Neural crest cell (in vitro differentiated cells): Measurements from ENCODE around the gene GMPPA. TPM values are rescaled to one million over a fixed set of nuclear protein-coding genes. Genes with fewer than 3 reads are reported as not detected.

Source experiments
- DNase-seq: peaks from one replicate; pipeline ENCODE4 v3.0.0; 2021; ENCODE audit warnings: low read depth, mixed read lengths, low spot score
- H3K27ac Mint-ChIP-seq: one replicate; pipeline ENCODE4 v1.8.0; 2021; ENCODE audit warnings: mild to moderate bottlenecking, mixed read lengths; ENCODE audit not compliant: unreplicated experiment
- H3K27me3 Mint-ChIP-seq: 2 replicates; pipeline ENCODE4 v1.8.0; 2021; ENCODE audit warnings: low read depth, mild to moderate bottlenecking, mixed read lengths
- H3K36me3 Mint-ChIP-seq: 2 replicates; pipeline ENCODE4 v1.8.0; 2021; ENCODE audit warnings: low read depth, mild to moderate bottlenecking, mixed read lengths
- H3K4me1 Mint-ChIP-seq: 2 replicates; pipeline ENCODE4 v1.8.0; 2021; ENCODE audit warnings: mixed read lengths
- H3K4me3 Mint-ChIP-seq: one replicate; pipeline ENCODE4 v1.8.0; 2021; ENCODE audit warnings: mild to moderate bottlenecking, mixed read lengths
- H3K9me3 Mint-ChIP-seq: 2 replicates; pipeline ENCODE4 v1.8.0; 2021; ENCODE audit warnings: mixed read lengths
- total RNA-seq: library from RNA; stranded (reverse); gene quantifications from 2 replicates; pipeline ENCODE4 v1.2.1, GENCODE V29; 2021
- TF ChIP-seq, protein P1 (sequence below): fragments of 200-600 bp; sonication (generic); conservative IDR thresholded peaks from 2 replicates; pipeline ENCODE4 v1.5.0; 2021; ENCODE audit warnings: antibody characterized with exemption, mild to moderate bottlenecking

Gene GMPPA
- total RNA-seq, 1 donor from 2014 or later: 26.1 TPM

DNA sequence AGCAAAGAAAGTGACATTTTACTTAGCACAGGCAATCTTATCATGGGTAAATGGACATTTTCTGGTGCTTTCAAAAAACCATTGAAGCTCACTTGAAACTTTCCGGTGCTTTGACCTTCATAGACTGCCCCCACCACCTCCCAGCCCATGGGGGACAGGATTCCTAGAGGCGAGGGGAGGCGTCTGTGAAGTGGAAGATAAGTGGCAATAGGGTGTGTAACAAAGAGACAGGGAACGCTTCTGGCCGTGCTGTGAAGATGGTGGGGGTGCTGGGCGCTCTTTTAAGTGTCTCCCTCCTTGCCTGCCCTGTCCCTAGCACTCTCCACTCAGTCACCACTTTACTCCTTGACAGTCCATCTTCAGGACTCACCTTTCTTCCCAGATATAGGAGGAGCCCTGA is 23.4 kb upstream of the GMPPA start:
- no peaks in the 10 kb centered on the region for H3K36me3 Mint-ChIP-seq
- TF ChIP-seq, protein P1, sequence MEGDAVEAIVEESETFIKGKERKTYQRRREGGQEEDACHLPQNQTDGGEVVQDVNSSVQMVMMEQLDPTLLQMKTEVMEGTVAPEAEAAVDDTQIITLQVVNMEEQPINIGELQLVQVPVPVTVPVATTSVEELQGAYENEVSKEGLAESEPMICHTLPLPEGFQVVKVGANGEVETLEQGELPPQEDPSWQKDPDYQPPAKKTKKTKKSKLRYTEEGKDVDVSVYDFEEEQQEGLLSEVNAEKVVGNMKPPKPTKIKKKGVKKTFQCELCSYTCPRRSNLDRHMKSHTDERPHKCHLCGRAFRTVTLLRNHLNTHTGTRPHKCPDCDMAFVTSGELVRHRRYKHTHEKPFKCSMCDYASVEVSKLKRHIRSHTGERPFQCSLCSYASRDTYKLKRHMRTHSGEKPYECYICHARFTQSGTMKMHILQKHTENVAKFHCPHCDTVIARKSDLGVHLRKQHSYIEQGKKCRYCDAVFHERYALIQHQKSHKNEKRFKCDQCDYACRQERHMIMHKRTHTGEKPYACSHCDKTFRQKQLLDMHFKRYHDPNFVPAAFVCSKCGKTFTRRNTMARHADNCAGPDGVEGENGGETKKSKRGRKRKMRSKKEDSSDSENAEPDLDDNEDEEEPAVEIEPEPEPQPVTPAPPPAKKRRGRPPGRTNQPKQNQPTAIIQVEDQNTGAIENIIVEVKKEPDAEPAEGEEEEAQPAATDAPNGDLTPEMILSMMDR: no peak
- no peak for DNase-seq
- no peak overlapping the region for H3K27ac Mint-ChIP-seq
- H3K4me1 Mint-ChIP-seq: peaks cover 18% of the 10 kb centered on the region
- peaks cover 11% of the 10 kb centered on the region for H3K27me3 Mint-ChIP-seq
- no peaks in the 10 kb centered on the region for H3K9me3 Mint-ChIP-seq
- H3K4me3 Mint-ChIP-seq: no peak overlapping the region

DNA sequence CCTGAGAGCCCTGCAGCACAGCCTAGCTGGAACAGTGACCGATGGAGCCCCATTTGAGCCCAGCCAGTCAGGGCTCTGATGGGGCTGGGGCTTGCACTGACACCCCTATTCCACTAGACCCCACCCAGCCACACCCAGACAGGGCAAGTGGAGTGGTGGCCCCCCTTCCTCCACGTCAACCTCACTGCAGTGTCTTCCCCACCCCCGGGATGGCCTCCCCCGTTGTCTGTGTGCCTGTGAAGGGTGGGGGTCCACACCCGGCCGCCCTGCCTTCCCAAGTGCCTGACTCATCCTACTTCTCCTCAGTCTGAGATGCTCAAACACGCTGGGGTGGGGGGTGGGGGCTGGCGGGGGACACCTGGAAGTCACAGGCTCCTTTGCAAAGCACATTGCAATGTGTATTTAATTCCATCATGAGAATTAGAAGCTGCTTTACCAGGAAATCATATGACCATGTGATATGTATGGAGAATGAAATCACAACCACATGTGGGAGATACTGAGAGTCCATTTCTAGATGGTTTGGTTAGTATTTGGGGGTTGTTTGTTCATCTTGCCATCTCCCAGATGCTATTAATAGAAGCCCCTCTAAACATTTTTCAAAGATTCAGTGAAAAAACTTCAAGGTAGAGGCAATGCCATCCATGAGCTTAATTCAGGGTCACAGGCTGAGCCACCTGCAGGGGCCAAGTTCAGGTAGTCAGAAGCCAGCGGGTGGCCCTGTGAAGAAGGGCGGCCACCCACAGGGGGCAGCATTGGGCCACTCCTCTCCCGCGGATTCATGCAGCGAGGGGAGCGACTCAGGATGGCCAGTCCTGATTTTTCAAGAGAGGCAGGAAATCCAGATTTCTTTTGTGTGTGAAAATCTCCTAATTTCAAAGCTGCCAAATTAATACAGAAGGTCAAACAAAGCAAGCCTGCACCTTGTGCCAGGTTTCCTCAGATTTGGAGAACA is 22.7 kb upstream of the GMPPA start:
- H3K9me3 Mint-ChIP-seq: no peaks in the 10 kb centered on the region
- DNase-seq: peak; percentile 79
- H3K27ac Mint-ChIP-seq: peak overlapping the region; percentile 39
- peaks cover 14% of the 10 kb centered on the region for H3K27me3 Mint-ChIP-seq
- peak overlapping the region; percentile 84 for H3K4me3 Mint-ChIP-seq
- H3K4me1 Mint-ChIP-seq: peaks cover 12% of the 10 kb centered on the region
- no peaks in the 10 kb centered on the region for H3K36me3 Mint-ChIP-seq
- TF ChIP-seq, protein P1: peak; percentile 84

DNA sequence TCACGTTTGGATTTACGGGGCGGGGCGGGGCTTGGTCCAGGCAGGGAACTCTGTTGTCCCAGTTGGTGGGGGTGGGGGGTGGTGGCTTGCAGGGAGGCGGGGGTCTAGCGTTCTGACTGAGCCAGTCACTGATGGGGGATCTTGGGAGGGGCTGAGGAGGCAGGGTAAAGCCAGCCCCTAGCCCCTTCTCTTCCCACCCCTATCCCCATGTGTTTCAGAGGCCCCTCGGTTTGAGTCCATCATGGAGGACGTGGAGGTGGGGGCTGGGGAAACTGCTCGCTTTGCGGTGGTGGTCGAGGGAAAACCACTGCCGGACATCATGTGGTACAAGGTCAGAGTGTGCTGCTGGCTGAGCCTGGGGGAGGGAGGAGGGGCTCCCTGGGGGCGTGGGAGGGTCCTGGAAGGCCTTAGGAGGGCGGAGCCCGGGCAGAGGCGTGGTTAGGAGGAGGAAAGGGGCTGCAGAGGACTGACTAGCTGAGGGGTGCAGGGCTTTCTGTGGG is 22.0 kb upstream of the GMPPA start:
- no peaks in the 10 kb centered on the region for H3K36me3 Mint-ChIP-seq
- peak overlapping the region; percentile 84 for H3K4me3 Mint-ChIP-seq
- no peaks in the 10 kb centered on the region for H3K9me3 Mint-ChIP-seq
- peaks cover 12% of the 10 kb centered on the region for H3K4me1 Mint-ChIP-seq
- DNase-seq: peak; percentile 66
- H3K27ac Mint-ChIP-seq: peak overlapping the region; percentile 86
- TF ChIP-seq, protein P1: no peak
- H3K27me3 Mint-ChIP-seq: peaks cover 20% of the 10 kb centered on the region

DNA sequence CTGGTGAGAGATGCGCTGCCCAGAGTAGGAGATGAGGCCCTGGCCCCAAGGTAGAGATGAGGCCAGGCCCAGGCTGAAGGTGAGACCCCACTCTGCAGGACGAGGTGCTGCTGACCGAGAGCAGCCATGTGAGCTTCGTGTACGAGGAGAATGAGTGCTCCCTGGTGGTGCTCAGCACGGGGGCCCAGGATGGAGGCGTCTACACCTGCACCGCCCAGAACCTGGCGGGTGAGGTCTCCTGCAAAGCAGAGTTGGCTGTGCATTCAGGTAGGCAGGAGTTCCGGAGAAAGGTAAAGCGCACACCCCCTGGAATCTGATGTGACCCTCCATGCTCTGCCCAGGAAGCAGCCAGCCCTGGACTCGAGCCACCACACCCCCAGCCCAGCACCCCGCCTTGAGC is 21.5 kb upstream of the GMPPA start:
- no peak for DNase-seq
- Mint-ChIP-seq H3K27ac (no peak overlapping the region), H3K27me3 (peaks cover 25% of the 10 kb centered on the region), H3K9me3 (no peaks in the 10 kb centered on the region), H3K36me3 (no peaks in the 10 kb centered on the region), H3K4me1 (peaks cover 12% of the 10 kb centered on the region), H3K4me3 (no peak overlapping the region)
- TF ChIP-seq, protein P1: no peak

DNA sequence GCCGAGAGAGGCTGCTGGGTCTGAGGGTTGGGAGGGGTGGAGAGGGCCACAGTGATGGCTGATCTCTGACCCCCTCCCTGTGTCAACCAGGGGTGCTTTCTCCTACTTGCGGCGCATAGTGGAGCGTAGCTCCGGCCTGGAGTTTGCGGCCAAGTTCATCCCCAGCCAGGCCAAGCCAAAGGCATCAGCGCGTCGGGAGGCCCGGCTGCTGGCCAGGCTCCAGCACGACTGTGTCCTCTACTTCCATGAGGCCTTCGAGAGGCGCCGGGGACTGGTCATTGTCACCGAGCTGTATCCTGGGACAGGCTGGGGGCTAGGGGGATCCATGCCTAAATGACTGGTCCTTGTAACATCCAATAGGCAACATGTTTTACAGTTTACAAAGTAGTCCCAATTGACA is 20.9 kb upstream of the GMPPA start:
- Mint-ChIP-seq H3K27me3 (peaks cover 31% of the 10 kb centered on the region), H3K36me3 (no peaks in the 10 kb centered on the region), H3K4me3 (no peak overlapping the region), H3K27ac (no peak overlapping the region), H3K4me1 (peaks cover 12% of the 10 kb centered on the region), H3K9me3 (no peaks in the 10 kb centered on the region)
- TF ChIP-seq, protein P1: no peak
- DNase-seq: no peak
